Right renal cortex interstitium (tissue), 3 donors: Measurements from ENCODE around the gene ITGB5. TPM values are rescaled to one million over a fixed set of nuclear protein-coding genes. Genes with fewer than 3 reads are reported as not detected.
"Not testable (repeated sequence)": the region's sequence is repeated elsewhere in the genome, so short reads cannot be mapped to it uniquely, and the experiment has no call there.

Source experiments
- DNase-seq, 3 donors: peaks; one replicate each; pipeline ENCODE4 v3.0.0-alpha.2; 2013; ENCODE audit warnings: low read depth in 3 of 3, low spot score in 2 of 3
- polyA plus RNA-seq, 3 donors: library from polyadenylated mRNA; unstranded; fragments of 120-200 nt; gene quantifications; one replicate each; pipeline ENCODE4 v1.2.1, GENCODE V29; 2013; ENCODE audit not compliant: insufficient read length in 3 of 3

The ITGB5 gene
- polyA plus RNA-seq, 3 donors = 102 to 108 (median 108) TPM

DNA sequence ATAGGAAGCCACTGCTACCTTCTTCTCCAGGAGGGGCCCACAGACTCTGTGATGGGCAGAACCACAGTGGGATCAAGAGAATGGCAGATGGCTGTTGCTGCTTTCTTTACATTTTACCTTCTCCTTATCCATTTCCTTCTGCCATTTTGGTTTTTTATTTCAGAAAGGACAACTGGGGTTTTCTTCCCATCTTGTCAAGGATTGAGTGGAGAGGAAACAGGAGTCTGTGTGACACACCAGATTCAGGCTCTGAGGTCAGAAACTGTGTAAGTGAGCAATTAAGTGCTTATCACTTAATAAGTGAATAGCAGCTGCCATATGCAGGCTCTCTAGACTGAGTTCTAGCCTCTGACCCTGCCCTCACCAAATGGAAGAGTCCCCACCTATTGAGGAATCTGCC, 47.3 kb downstream of the ITGB5 start:
- no peak for DNase-seq

- no peak for DNase-seq
Measured at GRCh38 chr3:124838963-124839362, 48.2 kb downstream of the ITGB5 start.

DNA sequence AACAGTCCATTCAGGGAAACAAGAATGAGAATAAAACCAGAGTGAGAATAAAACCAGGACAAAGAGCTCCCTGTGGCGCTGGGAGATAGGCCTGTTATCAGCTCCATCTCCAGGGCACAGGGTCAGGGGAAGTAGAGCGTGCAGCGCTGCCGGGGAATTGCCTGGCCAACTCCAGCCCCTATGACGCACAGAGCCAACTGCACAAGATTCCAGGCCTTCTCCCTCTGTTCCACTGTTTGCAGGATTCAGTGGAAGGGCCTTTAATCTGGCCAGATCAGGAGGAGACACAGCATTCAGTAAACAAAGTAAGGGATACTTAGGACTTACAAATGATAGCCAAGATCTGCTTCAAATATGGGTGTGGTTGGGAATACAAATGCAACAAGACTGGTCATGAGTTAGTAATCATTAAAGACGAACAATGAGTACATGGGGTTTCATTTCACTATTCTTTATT, 49.4 kb downstream of the ITGB5 start:
- DNase-seq = no peak

DNA sequence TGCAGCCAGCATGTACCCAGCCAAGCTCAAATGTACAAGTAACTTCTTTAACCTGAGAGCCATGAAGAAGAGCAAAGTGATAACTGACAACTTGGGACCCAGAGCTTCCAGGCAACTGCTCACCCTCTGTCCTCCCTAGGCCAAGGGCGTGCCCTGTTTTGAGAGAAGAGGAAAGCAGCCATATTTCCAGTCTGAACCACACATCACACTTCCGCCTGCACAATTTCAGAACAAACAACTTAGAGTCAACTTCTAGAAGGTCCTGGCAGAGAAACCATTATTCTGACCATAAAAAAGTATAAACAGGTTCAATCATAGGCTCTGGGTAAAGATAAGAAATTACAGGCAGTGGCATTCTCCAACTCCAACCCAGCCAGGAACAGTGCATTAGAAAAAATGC, 50.1 kb downstream of the ITGB5 start:
- DNase-seq = no peak

GRCh38 chr3:124836448-124836847, 50.7 kb downstream of the ITGB5 start:
- DNase-seq = no peak

DNA sequence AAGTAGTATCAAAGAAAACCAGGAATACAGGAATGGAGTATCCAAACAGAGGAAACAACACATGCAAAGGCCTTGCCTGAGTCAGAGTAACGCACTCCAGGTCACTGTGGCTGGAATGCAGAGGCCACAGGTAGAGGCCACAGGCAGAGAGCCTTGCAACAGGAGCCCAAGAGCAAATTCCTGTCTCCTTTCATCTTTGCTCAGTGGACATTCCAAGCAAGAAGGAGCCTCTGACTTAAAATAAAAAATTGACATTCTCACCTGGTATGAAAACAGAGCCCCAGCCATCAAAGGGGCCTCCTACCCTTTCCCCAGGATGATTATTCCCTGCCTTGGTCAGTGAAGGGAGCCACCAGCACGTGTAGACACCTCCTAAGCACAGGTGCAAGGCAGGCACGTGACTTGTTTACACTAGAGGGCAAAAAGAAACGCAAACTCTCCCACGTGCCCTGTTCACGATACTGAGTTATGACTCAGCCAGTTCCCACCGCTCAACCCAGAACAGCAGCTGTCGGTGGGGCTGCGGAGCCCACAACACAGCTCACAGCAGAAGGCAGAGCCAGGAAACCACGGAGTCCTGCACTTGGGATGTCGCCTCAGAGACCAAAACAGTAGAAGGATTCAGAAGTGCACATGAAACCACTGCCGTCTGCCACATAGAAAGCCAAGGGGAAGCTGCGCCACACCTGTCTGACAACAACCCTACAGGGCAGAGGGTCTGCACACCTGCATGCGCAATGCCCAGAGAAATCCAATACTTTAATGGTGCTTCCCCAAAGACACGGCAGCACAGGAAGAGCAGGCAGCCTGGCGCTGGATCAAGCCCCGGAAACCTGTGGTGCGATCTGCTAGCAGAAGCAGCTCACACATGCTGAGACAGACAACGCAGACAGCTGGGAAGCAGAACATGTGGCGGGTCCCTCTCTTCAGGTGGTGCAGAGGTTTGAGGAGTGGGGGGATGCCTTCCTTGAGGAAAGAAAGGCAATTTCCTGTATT, 52.1 kb downstream of the ITGB5 start:
- peak in 2 of 3 donors; percentile 42 to 56 for DNase-seq

GRCh38 chr3:124833710-124834332, 53.3 kb downstream of the ITGB5 start:
- DNase-seq = no peak

DNA sequence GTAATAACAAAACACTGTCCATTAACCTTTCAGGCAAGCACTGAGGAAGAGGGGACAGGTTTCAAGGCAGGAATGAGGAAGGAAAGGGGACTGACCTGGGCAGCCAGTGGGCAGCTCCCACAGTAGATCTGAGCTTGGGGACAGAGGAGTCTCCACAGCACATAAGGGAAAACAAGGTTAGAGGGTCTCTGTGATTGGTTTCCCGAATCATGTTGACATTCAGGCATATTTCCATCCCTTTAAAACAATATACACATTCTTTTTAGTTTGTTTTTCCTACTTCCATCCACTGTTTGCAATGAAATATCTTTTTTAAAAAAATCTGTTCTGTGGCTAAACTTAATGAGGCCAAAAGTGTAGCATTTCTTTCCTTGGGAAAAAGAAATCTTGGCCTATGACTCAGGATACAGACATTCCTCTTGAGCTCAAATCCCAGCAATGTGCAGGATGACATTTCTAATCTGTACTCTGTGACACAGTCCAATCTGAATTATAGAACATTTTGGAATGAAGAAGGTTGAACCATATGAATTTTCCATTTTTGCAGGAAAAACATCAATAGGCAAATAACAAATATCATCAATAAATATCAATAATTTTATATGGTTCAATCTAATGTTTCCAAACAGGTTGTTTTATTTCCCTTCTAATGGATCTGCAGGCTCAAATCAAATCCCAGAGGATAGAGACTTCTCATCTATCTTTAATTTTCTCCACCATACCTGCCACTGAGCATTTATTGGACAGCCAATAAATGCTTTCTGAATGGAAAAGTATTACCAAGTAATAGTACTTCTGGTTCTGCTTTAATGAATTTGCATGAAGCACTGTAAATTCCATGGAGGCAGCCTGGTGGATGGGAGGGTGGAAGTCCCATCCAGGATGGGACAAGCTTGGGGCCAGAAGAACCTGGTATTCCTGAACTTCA, 54.1 kb downstream of the ITGB5 start:
- no peak for DNase-seq

DNA sequence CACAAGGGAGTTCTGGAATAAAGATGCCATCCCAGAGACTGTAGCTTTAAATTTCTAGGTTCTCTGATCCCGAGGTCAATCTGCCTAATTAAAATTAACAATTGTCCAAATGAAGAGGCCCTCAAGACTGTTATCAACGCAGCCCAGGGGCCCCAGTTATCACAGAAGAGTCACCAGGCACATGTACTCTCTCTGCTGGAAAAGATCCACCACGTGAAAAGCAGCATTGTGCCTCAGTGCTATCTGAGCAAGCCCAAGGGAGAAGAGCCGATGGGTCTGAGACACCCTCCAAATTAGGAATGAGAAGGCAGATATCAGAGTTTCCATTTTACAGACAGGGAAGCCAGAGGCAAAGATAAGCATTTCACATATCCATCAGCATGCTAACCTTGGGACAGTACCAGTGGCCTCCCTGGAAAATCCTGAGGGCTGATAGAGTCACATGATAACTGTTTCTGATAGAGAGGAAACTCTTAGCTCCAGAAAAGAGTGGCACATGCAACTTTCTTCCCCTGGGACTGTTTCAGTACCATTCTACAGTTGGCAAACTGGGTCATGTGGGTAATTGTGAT, 55.5 kb downstream of the ITGB5 start:
- DNase-seq = no peak

GRCh38 chr3:124829819-124830554, 57.2 kb downstream of the ITGB5 start:
- DNase-seq = no peak

GRCh38 chr3:124829178-124829818, 57.9 kb downstream of the ITGB5 start:
- DNase-seq = no peak

GRCh38 chr3:124827476-124828206, 59.5 kb downstream of the ITGB5 start:
- DNase-seq = not testable (repeated sequence)

DNA sequence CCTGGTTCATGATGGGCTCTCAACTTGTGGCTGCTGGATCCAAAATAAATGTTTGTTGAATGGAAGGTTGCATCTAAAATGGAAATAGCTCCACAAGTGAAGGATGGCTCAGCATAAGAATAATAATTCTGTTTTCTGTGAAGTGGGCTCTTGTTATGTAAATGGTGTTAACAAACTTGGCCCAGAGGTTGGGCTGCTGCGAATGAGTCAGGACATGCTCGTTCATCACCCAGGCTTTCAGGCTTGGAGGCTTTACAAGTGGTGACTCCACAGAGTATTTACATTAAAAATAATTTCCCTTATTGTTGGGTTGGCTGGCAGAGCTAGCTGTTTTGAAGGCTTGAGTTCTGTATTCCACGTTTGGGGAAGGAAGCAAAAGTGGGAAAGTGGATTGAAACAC, 60.5 kb downstream of the ITGB5 start:
- DNase-seq = no peak

- DNase-seq = no peak
Measured at GRCh38 chr3:124824286-124824915, 62.8 kb downstream of the ITGB5 start.

GRCh38 chr3:124823648-124824047, 63.5 kb downstream of the ITGB5 start:
- DNase-seq = no peak

- no peak for DNase-seq
Measured at GRCh38 chr3:124823206-124823605, 64.0 kb downstream of the ITGB5 start.

GRCh38 chr3:124821356-124821755, 65.8 kb downstream of the ITGB5 start:
- DNase-seq = no peak
